ENCODE results near the gene GOLT1A.

DNA sequence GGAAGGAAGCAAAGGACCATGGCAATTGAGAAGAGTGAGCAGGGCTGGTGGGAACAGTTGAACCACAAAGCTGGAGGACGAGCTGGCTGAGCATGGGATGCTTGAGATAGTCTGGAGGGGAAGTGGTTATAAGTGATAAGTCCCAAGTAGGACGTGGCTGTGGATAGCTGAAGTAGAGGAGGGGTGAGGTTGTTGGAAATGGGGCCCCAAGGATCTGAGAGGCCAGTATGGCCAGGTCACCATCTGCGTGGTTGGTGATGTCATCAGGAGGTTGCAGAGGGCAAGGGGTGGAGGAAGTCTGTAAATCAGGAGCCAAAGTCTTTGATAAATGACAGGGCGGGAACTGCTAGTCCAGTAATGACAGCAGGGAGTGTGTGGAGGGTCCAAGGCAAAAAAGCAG lies 36.7 kb downstream of the GOLT1A start:
- TF ChIP-seq, protein P1, sequence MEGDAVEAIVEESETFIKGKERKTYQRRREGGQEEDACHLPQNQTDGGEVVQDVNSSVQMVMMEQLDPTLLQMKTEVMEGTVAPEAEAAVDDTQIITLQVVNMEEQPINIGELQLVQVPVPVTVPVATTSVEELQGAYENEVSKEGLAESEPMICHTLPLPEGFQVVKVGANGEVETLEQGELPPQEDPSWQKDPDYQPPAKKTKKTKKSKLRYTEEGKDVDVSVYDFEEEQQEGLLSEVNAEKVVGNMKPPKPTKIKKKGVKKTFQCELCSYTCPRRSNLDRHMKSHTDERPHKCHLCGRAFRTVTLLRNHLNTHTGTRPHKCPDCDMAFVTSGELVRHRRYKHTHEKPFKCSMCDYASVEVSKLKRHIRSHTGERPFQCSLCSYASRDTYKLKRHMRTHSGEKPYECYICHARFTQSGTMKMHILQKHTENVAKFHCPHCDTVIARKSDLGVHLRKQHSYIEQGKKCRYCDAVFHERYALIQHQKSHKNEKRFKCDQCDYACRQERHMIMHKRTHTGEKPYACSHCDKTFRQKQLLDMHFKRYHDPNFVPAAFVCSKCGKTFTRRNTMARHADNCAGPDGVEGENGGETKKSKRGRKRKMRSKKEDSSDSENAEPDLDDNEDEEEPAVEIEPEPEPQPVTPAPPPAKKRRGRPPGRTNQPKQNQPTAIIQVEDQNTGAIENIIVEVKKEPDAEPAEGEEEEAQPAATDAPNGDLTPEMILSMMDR (IDR thresholded peaks at IDR 0.05; ENCODE audit: borderline replicate concordance, extremely low read depth, low read length, poor library complexity, severe bottlenecking) = no peak
- TF ChIP-seq EZH2 (IDR thresholded peaks at IDR 0.05; ENCODE audit: borderline replicate concordance, low read depth, low read length, severe bottlenecking) = no peak
